ENCODE data around the gene EHD2.

- TF ChIP-seq CTCF (IDR thresholded peaks at IDR 0.05) (no peak), POLR2A (IDR thresholded peaks at IDR 0.05) (no peak)
These were observed 9.9 kb upstream of the EHD2 start for GRCh38 chr19:47703301-47703700.
